ENCODE data around the gene PRUNE1.

PRUNE1 gene

DNA sequence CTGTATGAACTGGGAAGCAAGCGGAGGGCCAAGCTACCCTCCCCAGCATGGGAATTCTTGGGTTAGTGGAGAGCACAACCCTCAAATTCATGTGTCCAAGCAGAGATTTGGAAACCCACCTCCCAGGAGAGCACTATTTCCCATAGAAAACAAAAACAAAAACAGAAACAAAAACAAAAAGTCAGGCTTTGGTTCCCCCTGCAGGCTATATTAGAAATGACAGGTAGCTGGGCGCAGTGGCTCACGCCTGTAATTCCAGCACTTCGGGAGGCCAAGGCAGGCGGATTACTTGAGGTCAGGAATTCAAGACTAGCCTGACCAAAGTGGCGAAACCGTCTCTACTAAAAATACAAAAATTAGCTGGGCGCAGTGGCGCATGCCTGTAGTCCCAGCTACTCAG lies 12.4 kb upstream of the PRUNE1 start:
- DNase-seq (ENCODE audit: extremely low spot score): no peak
- POLR2A ChIA-PET: interaction anchor here (2.0 kb wide), 1 partner anchor 10 kb away, joined by 7 read pairs; the partner anchor contains the start of gene MINDY1
- CTCF ChIA-PET: interaction anchor here (0.6 to 4.7 kb wide), 16 partner anchors 10 to 740 kb away, joined by 3 to 70 read pairs (median 4); partner anchors contain the start of genes ANXA9, FALEC, MINDY1 and TARS2
- TF ChIP-seq CTBP1 (IDR thresholded peaks at IDR 0.05; ENCODE audit: borderline replicate concordance) (no peak), L3MBTL2 (conservative IDR thresholded peaks at IDR 0.05) (0 out of 2 replicates have a peak, but pooled peaks have one; percentile 22)

DNA sequence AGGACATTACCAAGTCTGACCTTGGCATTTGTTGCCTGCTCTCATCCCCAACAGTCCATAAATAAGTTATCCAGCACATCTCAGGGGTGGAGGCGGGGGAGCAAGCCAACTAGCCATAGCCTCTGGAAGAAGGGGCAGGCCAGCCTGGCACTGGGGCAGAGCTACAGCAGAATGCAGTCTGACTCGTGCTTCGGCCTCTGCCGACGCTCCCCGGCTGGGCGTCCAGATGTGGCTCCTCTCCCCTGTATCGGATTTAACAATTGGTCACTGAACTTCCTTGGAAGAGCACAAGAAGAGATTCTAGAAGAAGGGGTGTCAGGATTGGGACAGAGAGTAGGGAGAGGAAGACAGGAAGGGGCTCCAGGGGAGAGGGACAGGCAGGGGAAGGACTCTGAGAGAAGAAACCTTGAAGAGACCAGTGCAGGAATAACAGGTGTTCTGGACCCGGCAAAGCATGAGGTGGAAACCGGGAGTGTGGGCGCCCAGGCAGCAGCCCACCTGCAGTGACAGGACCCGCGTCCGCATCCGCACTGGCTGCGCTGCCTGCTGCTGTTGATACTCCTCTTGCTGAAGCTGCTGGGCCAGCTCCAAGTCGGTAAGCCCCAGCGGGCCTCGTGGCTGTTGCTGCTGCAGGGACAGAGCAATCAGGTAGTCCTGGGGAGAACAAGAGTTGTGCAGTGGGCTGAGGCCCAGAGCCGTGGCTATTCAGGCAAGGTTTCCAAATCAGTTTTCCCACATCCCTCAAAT lies 10.9 kb upstream of the PRUNE1 start:
- DNase-seq (ENCODE audit: extremely low spot score): no peak
- TF ChIP-seq HDGF (IDR thresholded peaks at IDR 0.05; ENCODE audit: borderline replicate concordance): no peak
- TF ChIP-seq FOXK2 (IDR thresholded peaks at IDR 0.05): no peak
- TF ChIP-seq FOXA1 (IDR thresholded peaks at IDR 0.05): no peak
- TF ChIP-seq ELF4 (IDR thresholded peaks at IDR 0.05): no peak
- TF ChIP-seq LEF1 (IDR thresholded peaks at IDR 0.05; ENCODE audit: borderline replicate concordance): no peak
- no peak for TF ChIP-seq CTBP1 (IDR thresholded peaks at IDR 0.05; ENCODE audit: borderline replicate concordance)
- no peak for TF ChIP-seq ARNT (IDR thresholded peaks at IDR 0.05)
- TF ChIP-seq BHLHE40 (IDR thresholded peaks at IDR 0.05; ENCODE audit: borderline replicate concordance): no peak
- TF ChIP-seq, protein P1, sequence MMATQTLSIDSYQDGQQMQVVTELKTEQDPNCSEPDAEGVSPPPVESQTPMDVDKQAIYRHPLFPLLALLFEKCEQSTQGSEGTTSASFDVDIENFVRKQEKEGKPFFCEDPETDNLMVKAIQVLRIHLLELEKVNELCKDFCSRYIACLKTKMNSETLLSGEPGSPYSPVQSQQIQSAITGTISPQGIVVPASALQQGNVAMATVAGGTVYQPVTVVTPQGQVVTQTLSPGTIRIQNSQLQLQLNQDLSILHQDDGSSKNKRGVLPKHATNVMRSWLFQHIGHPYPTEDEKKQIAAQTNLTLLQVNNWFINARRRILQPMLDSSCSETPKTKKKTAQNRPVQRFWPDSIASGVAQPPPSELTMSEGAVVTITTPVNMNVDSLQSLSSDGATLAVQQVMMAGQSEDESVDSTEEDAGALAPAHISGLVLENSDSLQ (IDR thresholded peaks at IDR 0.05): no peak
- no peak for TF ChIP-seq FOXM1 (IDR thresholded peaks at IDR 0.05; ENCODE audit: borderline replicate concordance)
- no peak for TF ChIP-seq ZNF384 (IDR thresholded peaks at IDR 0.05)
- no peak for TF ChIP-seq SP1 (IDR thresholded peaks at IDR 0.05)
- no peak for TF ChIP-seq L3MBTL2 (conservative IDR thresholded peaks at IDR 0.05)
- TF ChIP-seq NFRKB (IDR thresholded peaks at IDR 0.05): no peak
- no peak for TF ChIP-seq SUZ12 (IDR thresholded peaks at IDR 0.05)
- TF ChIP-seq TARDBP (IDR thresholded peaks at IDR 0.05): no peak
- ChIA-PET POLR2A (interaction anchor here (0.7 to 2.7 kb wide), 2 partner anchors 10 to 38 kb away, joined by 4 to 14 read pairs; partner anchors contain the start of gene MINDY1), CTCF (interaction anchor here (0.6 to 4.7 kb wide), 5 partner anchors 9 to 436 kb away, joined by 3 to 70 read pairs (median 3); partner anchors contain the start of genes ANXA9, C1orf56 and MINDY1)

DNA sequence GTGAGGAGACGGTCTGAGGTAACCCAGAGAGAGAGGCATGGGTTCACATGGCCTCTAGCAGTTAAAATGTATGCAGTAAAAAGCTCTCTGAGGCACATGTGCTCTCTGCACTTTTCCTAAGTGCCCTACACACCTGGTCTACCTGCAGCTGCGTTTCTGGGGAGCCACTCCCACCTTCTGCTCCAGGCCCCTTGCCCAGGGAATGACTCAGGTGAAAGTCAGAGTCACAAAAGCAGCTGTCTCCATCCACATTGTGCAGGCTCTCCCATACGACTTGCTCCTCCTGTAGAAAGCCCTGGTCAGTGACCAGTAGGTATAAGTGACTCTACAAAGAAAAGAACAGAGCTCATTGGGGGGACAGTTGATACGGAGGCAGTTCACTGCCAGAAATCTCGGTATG lies 10.3 kb upstream of the PRUNE1 start:
- POLR2A ChIA-PET: interaction anchor here (2.7 kb wide), 1 partner anchor 9 kb away, joined by 14 read pairs; the partner anchor contains the start of gene MINDY1
- no peak for TF ChIP-seq SUZ12 (IDR thresholded peaks at IDR 0.05)
- TF ChIP-seq ZNF384 (IDR thresholded peaks at IDR 0.05): no peak
- no peak for TF ChIP-seq ELF4 (IDR thresholded peaks at IDR 0.05)
- no peak for TF ChIP-seq FOXM1 (IDR thresholded peaks at IDR 0.05; ENCODE audit: borderline replicate concordance)
- TF ChIP-seq ARNT (IDR thresholded peaks at IDR 0.05): no peak
- TF ChIP-seq, protein P1 (IDR thresholded peaks at IDR 0.05): no peak
- no peak for TF ChIP-seq NFRKB (IDR thresholded peaks at IDR 0.05)
- no peak for TF ChIP-seq TARDBP (IDR thresholded peaks at IDR 0.05)
- no peak for TF ChIP-seq CTBP1 (IDR thresholded peaks at IDR 0.05; ENCODE audit: borderline replicate concordance)
- no peak for TF ChIP-seq FOXA1 (IDR thresholded peaks at IDR 0.05)
- no peak for TF ChIP-seq LEF1 (IDR thresholded peaks at IDR 0.05; ENCODE audit: borderline replicate concordance)
- TF ChIP-seq HDGF (IDR thresholded peaks at IDR 0.05; ENCODE audit: borderline replicate concordance): no peak
- TF ChIP-seq L3MBTL2 (conservative IDR thresholded peaks at IDR 0.05): no peak
- no peak for DNase-seq (ENCODE audit: extremely low spot score)
- CTCF ChIA-PET: interaction anchor here (0.9 to 4.7 kb wide), 3 partner anchors 8 to 49 kb away, joined by 3 to 70 read pairs (median 63); partner anchors contain the start of genes ANXA9, C1orf56 and MINDY1

DNA sequence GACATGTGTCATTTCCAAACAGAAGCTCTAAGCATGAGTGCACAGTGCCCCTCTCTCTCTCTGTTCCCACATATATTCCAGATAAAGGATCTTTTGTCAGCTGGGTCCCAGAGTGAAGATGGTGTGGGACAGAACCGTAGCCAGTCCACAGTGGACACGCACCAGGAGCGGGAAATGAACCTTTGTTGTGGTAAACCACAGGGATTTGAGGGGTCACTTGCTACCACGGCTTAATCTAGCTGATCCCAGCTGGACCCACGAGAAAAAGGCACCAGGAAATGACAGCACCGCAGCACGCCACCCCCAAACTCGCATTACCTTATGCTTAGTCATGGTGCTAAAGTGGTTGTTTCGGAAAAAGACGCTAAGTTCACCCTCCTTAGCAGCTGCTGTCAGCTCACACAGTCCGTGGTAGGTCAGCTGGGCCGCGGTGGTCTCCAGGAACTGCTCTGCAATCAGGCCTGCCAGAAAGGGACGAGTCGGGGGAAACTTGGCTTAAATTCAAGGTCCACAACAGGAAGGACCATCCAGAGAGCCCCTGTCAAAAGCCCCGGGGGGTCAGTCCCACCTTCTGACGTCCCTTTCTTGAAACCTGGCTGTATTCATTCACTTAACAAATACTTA lies 9.1 kb upstream of the PRUNE1 start:
- DNase-seq (ENCODE audit: extremely low spot score): no peak
- POLR2A ChIA-PET: interaction anchor here (0.5 to 2.7 kb wide), 3 partner anchors 8 to 370 kb away, joined by 3 to 14 read pairs (median 3); partner anchors contain the start of genes MINDY1 and PRUNE1
- TF ChIP-seq FOXM1 (IDR thresholded peaks at IDR 0.05; ENCODE audit: borderline replicate concordance) (no peak), LEF1 (IDR thresholded peaks at IDR 0.05; ENCODE audit: borderline replicate concordance) (no peak), L3MBTL2 (conservative IDR thresholded peaks at IDR 0.05) (no peak), ARNT (IDR thresholded peaks at IDR 0.05) (no peak), ZNF384 (IDR thresholded peaks at IDR 0.05) (no peak), FOXK2 (IDR thresholded peaks at IDR 0.05) (no peak), SUZ12 (IDR thresholded peaks at IDR 0.05) (no peak)
- TF ChIP-seq, protein P1 (IDR thresholded peaks at IDR 0.05): no peak
- CTCF ChIA-PET: no interaction called here

GRCh38 chr1:150999926-151000325 lies 8.3 kb upstream of the PRUNE1 start:
- POLR2A ChIA-PET: interaction anchor here (2.7 kb wide), 1 partner anchor 7 kb away, joined by 14 read pairs; the partner anchor contains the start of gene MINDY1
- no peak for DNase-seq (ENCODE audit: extremely low spot score)
- CTCF ChIA-PET: no interaction called here
- no peak for TF ChIP-seq FOXM1 (IDR thresholded peaks at IDR 0.05; ENCODE audit: borderline replicate concordance)
- TF ChIP-seq ELF4 (IDR thresholded peaks at IDR 0.05): no peak
- TF ChIP-seq L3MBTL2 (conservative IDR thresholded peaks at IDR 0.05): no peak
- no peak for TF ChIP-seq ARNT (IDR thresholded peaks at IDR 0.05)
- no peak for TF ChIP-seq NFRKB (IDR thresholded peaks at IDR 0.05)
- TF ChIP-seq TARDBP (IDR thresholded peaks at IDR 0.05): no peak
- no peak for TF ChIP-seq LEF1 (IDR thresholded peaks at IDR 0.05; ENCODE audit: borderline replicate concordance)
- no peak for TF ChIP-seq FOXK2 (IDR thresholded peaks at IDR 0.05)
- TF ChIP-seq ZNF384 (IDR thresholded peaks at IDR 0.05): no peak
- TF ChIP-seq BHLHE40 (IDR thresholded peaks at IDR 0.05; ENCODE audit: borderline replicate concordance): no peak
- TF ChIP-seq FOXA1 (IDR thresholded peaks at IDR 0.05): no peak
- no peak for TF ChIP-seq SUZ12 (IDR thresholded peaks at IDR 0.05)
- no peak for TF ChIP-seq CTBP1 (IDR thresholded peaks at IDR 0.05; ENCODE audit: borderline replicate concordance)
